GM19239 (cell line): ENCODE results near the gene OTOP1.
"Not testable (repeated sequence)": the region's sequence is repeated elsewhere in the genome, so short reads cannot be mapped to it uniquely, and the experiment has no call there.

Source experiments
- DNase-seq: peaks from one replicate; pipeline ENCODE4 v3.0.0; 2011; ENCODE audit warnings: low spot score; ENCODE audit not compliant: insufficient read length
- FAIRE-seq: peaks from 2 replicates; lab custom pipeline; 2011; peaks lifted over from hg19 to GRCh38; lab: Jason Lieb, UNC

OTOP1 gene

DNA sequence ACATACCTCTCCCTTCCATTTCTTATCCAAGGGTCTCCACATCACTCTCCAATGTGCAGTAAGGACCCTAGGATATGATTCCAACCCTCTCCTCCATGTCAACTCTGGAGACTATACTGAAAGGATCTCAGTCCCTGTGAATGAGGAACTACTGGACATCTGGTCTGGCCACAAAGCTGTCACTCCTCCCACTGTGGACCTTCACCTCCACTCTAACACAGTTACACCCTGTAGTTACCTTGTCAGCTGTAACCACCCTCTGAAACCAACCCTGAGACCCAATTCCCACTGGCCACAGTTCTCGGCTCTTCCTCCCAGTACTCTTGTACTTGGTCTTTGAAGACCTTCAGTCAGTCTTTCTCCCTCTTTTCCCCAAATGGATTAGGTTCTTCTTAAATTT, 18.4 kb upstream of the OTOP1 start:
- FAIRE-seq (no peak), DNase-seq (no peak)

DNA sequence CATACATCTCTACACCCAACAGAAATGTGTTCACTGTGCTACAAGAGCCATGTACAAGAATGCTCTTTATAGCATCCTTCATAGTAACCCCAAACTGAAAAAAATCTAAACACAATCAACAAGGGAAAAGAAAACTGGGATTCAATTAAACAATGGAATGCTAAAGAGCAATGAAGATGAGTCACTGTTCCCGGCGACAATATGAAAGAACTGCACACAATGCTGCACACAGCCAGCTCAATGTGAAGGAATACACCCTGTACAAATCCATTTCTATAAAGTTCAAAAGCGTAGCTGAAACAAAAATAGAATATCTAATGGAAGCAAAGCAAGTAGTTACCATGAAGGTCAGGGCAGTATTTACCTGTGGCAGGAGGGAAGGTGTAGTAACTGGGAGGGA, 12.8 kb upstream of the OTOP1 start:
- FAIRE-seq, result not testable (repeated sequence)

DNA sequence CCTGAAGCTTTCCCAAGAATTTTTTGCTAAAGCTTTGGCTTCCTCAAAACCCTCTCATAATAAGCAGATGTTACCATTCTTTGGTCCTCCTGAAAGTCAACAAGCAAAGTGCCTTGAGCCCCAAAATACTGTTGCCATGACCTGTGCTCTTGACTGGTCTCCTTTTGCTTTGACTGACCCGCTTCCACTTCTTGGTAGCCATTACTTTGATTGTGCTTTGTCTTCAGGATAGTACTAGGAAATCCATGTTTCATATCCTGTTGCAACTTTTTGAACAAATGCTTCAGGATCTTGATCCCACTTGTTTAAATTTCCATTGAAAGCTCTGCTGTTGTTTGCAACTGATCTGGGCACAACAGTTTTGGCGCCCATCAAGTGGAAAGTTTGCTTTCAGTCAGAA, 6.9 kb upstream of the OTOP1 start:
- DNase-seq (no peak), FAIRE-seq (no peak)

More for the DNA sequence above, 12.8 kb upstream of the OTOP1 start:
- not testable (repeated sequence) for DNase-seq

DNA sequence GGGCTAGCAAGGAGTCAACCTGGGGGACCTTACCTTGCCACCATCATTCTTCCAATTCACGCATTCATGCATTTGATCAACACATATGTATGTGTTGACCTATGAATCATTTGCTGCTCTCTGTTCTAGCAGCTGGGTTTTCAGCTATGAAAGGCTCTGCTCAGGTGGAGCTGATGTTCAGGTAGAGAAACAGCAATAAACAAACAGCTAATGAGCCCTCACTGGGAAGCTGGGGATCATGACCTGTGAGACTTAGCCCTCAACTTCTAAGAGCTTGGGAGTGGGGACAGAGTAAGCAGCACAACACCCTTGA, 1.6 kb upstream of the OTOP1 start:
- no peak for FAIRE-seq
- DNase-seq, result no peak

DNA sequence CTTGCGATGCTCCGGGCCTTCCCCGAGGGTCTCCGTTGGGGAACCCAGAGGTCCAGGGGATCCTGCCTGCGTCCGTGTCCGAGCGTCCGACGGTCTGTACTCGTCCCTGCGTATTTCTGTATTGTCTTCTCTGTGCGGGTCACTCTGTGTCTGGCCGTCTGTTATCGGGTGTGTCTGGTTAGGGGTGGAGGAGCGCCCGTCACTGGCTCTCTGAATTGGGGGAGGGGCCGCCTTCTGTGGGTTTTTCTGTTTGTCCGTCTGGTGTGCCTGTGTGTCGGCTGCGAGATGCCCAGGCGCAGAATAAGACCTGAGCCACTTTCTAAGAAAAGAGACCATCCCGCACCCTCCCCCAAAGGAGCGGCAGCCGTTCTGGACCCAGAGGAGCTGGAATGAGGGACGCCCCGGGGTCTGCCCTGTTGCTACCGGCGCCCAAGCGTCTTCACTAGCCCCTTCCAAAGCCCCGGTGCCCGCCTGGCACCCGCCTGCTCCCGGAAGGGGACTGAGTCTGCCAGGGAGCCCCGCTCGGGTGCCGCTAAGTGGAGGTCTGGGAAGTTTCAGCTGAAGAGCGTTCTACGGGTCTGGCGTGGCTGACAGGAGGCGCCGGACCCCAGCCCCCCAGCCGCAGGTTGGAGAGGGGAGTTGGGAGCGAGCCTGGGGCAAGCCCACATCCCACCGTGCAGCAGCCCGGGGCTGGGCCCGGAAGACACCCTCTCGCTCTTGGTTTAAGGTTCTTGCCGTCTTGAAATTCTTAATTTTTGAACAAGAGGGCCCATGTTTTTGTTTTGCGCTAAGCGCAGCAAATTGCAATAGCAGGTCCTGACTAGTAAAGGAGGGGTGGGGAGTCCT, 1.0 kb upstream of the OTOP1 start:
- FAIRE-seq (no peak), DNase-seq (no peak)

DNA sequence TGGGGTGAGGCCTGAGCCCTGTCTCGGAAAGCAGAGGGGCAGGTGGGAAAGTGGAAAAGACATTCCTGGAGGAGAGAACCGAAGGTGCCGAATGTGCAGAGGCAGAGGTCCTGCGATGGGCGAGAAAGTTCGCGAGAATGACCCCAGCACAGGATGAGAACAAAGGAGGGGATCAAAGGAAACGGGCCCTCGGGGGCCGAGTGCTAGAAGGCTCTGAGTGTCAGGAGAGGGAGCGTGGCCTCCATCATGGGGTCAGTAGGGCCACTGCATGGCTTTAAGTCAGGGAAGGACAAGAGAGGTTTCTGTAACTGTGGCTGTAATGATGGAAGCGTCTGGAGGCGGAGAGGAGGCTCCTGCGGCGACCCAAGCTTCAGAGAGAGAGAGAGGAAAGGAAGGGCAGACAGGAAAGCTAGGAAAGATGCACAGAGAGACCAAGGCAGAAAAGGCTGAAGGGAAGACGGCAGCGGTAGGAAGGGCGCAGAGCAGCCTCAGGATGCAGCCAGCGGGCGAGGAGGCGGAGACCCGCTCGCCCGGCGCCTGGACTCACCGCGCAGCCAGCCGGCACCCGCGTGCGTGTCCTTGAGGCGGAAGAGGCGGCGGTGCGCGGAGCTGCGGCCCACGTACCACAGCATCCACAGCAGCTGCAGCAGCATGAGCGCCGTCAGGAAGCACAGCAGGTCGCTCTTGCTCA, 669 bp downstream of the OTOP1 start:
- DNase-seq (no peak), FAIRE-seq (no peak)

DNA sequence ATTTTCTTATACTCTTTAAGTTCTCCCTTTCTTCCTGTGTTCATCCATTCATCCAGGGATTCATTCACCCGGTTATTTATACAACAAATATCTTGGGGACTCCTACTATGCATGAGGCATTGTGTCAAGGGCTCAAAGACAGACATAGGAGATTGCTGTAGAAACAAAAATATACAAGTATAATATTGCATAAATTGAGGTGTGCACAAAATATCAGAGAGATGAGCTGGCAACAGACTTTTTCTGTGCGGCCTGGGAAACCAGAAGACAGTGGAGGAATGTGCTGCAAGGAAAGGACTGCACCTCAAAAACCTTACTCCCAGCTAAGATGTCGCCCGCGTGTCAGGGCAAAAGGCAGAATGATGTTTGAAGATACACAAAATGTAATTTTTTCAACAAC, 9.6 kb downstream of the OTOP1 start:
- no peak for FAIRE-seq

DNA sequence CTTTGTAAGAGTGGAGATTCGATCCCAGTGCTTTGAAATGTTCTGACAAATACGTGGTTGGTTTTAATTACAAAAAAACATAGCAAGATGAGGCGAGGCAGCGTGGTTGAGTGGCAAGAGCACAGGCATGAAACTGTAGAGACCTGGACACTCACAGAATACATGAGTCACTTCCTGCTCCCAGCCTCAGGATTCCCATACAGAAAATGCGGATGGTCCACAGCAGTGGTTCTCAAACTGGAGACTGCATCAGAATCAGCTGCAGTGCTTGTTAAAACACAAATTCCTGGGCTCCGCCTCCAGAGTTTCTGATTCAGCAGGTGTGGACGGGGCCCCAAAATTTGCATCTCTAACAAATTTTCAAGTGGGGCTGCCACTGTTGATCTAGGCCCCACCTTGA, 10.1 kb downstream of the OTOP1 start:
- FAIRE-seq, result no peak

More for the DNA sequence above, 9.6 kb downstream of the OTOP1 start:
- DNase-seq, result no peak

DNA sequence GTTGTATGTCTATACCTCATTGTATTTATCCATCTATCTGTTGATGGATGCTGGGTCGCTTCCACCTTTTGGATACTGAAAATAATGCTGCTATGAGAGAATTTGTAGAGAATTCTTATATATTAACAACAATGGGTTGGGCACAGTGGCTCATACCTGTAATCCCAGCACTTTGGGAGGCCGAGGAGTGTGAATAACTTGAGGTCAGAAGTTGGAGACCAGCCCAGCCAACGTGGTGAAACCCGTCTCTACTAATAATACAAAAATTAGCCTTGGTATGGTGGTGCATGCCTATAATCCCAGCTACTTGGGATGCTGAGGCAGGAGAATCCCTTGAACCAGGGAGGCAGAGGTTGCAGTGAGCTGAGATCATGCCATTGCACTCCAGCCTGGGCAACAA, 13.1 kb downstream of the OTOP1 start:
- FAIRE-seq, DNase-seq: not testable (repeated sequence)

More for the DNA sequence above, 10.1 kb downstream of the OTOP1 start:
- no peak for DNase-seq

DNA sequence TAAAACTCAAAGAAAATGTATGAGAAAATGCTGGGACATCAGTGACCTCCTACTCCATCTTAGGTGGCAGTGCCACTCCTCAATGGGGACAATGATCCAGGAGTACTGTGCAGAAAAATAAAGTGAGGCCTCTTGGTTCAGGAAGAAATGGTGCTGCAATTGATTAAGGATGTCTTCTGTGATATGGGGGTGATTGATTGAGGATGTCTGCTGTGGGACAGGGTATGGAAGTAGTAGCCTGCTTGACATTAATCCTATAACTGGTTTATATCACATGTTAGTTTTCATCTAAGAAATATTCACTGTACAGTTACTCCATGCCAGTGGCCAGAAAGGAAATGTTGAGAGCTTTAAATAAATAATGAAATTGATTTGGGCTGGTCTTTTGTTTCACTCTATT, 20.5 kb downstream of the OTOP1 start:
- DNase-seq (no peak), FAIRE-seq (no peak)

DNA sequence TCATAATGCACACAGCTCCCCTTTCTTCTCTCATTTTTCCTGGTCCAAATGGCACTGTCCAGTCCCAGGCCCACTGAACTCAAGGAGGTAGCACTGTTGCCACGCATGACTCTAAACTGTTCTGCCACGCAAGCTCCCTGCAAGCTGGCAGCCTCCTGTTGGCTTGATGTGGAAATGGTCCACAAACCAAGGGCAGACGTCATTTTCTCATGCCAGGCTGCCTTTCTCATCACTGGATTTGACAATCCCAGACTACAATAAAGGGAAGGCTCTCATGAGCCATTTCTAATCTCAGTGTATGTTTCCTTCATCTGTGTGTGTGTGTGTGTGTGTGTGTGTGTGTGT, 22.4 kb downstream of the OTOP1 start:
- FAIRE-seq (no peak), DNase-seq (no peak)

DNA sequence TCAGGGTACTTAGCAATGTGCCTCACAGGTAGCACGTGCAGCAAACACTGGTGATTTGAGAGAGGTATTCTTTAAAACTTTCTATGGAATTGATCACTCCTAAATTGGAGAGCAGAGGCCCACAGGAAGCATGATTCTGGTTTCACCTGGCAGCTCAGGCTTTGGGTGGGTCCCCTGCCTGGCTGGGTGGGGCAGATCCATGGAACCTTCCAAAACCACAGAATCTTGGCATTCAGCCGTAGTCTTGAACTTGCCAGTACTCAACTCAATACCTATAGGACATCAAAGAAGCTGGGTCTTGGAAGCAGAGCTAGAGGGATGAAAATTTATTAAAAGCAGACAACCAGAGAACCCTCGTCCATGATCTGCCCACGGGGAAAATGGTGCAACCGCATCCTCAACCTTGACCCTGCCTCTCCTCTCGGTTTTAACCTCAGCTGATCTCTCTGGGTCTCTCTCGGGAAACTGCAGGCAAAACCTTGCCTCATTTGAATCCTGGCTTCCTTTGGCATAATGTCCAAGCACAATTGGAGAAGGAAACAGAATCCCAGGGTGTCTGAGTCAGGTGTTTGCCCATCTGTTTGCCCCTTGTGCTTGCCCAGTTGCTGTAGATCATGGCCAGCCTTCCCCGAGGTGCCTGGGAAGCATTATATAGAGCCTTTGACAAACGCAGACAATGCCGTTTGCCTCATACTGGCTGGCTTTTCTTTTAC, 22.9 kb downstream of the OTOP1 start:
- DNase-seq (no peak), FAIRE-seq (no peak)

DNA sequence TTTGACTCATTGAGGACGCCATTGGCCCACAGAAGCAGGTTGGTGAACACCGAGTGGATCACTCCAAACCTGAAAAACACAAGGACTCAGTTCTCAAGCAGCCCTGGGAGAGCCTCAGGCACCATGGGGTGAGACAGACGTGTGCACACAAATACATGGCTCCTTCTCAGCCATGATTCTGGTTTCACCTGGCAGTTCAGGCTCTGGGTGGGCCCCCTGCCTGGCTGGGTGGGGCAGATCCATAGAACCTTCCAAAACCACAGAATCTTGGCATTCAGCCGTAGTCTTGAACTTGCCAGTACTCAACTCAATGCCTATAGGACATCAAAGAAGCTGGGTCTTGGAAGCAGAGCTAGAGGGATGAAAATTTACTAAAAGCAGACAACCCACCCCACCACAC, 24.2 kb downstream of the OTOP1 start:
- no peak for FAIRE-seq
- DNase-seq, result no peak

DNA sequence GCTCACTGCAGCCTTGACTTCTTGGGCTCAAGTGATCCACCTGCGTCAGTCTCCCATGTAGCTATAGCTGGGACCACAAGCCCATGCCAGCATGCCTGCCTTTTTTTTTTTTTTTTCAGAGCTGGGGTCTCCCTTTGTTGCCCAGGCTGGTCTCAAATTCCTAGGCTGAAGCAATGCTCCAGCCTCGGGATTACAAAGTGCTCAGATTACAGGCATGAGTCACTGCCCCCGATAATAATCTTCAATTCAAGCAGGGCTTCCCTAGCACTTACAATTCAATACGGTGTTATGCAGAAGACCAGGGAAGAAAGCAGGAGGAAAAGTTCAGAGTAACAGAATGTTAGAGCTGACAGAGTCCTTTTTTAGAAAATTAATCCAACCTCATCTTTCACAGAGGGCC, 26.1 kb downstream of the OTOP1 start:
- DNase-seq, result no peak
- no peak for FAIRE-seq

DNA sequence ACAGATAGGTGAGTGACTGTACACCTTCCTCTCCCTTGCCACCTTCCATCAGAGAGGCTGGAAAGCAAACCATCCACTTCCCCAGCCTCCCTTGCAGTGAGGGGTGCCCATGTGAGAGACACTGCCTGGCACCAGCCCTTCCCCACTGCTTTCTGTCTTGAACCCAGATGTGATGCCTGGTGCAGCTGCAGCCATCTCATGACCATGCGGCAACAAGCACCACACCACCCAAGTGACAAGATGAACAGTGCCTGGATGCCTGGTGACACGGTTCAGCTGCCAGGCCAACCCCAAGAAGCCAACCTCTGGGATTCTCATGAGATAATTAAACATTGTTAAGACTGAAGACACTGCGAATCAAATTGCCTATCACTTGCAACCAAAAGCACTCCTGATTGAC, 31.4 kb downstream of the OTOP1 start:
- DNase-seq (no peak), FAIRE-seq (no peak)

DNA sequence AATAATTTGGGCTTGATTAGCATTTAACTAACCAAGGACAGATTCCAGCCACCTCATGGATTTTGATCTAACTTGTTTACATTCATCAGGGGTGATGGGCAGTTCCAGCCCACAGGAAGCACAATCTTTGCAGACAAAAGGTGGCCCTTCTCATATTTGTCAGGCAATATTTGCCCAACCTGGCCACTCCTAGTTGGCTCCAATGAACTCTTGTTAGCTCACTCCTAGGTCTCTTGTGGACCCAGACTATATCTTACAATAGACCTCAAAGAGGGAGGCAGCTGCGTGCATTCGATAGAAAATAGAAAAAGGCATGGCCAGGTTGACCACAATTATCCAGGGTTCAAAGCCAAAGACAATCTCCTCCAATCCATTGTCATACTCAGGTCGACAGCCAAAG, 38.2 kb downstream of the OTOP1 start:
- DNase-seq, FAIRE-seq: not testable (repeated sequence)

DNA sequence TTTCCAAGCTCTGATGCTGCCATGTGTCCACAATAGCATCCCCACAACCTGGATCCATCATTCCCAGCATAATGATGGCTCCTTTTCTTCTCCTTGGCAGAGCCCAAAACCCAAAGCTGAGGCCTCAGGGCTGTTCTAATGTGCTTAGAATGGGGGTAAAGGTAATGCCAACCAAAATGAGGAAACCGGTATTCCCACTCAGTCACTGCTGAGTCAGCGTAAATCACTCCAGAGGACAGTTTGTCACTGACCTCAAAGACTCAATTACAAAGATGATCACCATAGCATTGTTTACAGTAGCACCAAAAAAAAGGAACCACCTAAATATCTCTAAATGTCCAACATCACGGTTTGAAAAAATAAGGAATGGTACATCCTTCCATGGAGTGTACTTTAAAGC, 41.2 kb downstream of the OTOP1 start:
- DNase-seq (no peak), FAIRE-seq (no peak)

DNA sequence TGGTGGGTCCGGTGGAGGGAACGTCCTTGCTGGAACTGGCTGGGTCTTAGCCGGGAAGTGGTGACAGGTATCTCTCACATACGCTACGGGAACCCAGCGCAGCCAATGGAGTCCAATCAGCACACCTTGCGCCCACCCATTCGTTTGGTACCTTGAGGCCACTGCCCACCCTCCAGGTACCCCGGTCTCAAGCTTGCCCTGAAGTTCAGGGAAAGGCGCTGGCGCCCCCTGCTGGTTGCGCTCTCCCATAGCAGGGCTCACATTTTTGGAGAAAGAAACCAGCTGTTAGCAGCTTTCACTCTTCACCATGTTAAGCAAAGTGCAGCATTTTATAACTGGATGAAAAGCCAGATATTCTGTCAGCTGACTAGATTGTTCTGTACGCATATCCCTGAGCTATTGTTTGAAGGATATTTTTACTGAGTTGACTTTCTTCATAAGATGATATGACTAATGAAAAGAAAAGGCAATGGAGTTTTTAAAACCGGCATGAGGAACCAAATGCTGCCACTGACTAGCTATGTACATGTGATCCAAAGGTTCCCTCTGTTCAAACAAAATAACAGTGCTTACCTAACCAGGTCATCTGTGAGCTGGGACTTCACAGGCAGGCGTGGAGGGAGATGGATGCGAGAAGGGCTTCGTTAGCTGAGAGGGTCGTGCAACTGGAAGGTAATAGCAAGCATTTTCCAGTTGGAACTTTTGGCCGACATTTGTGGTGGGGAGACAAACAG, 43.7 kb downstream of the OTOP1 start:
- DNase-seq (peak; percentile 9), FAIRE-seq (peak; percentile 72)

DNA sequence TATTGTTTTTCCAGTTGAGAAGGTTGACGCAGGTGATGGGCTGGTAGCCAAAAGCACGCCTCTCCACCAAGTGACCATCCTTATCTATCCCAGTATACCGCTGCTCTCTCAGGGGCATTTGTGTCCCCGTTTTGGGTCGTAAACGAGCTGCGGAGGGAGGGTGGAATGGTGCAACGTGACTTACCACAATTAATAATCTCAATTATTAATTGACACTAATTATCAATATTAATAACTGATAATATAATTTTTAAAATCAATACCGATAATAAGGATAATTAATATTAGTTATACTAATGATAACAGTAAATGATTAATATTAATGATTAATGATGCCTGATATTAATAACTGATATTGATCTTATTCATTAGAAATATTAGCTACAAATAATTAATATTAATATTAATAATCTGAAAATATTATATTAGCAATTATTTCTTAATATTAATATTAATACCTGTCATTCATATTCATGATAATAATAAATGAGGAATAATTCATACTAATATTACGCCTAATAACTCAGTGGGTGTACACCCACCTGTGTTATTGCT, 56.1 kb downstream of the OTOP1 start:
- no peak for FAIRE-seq
- DNase-seq, result no peak
